ENCODE measurements around the gene MAP6.

MAP6 gene

GRCh38 chr11:75633409-75634066 is 35.3 kb downstream of the MAP6 start:
- Histone ChIP-seq H3K9ac (ENCODE audit: low read length) (no peak overlapping the region), H3F3A (ENCODE audit: insufficient read depth, low read length) (no peaks in the 10 kb centered on the region), H3K4me2 (ENCODE audit: low read length) (no peak overlapping the region), H3K4me1 (ENCODE audit: insufficient read depth, low read length, severe bottlenecking) (no peaks in the 10 kb centered on the region), H3K27me3 (ENCODE audit: insufficient read depth, low read length) (0 out of 2 replicates have a peak, but pooled peaks cover 2% of the 10 kb centered on the region), H2AFZ (ENCODE audit: low read length) (no peak overlapping the region), H3K4me3 (ENCODE audit: low read depth, low read length, poor library complexity, severe bottlenecking) (no peak overlapping the region), H3K79me2 (ENCODE audit: insufficient read depth, low read length) (no peaks in the 10 kb centered on the region), H3K9me2 (ENCODE audit: low read depth, low read length) (no peaks in the 10 kb centered on the region), H3K27ac (ENCODE audit: low read depth, low read length, poor library complexity, severe bottlenecking) (no peak overlapping the region), H3K36me3 (ENCODE audit: insufficient read depth, low read length) (no peaks in the 10 kb centered on the region), H3K9me3 (ENCODE audit: low read length) (no peaks in the 10 kb centered on the region), H4K20me1 (ENCODE audit: insufficient read depth, low read length) (no peaks in the 10 kb centered on the region)
- TF ChIP-seq EZH2 (IDR thresholded peaks at IDR 0.05; ENCODE audit: borderline replicate concordance, low read length) (no peak), CTCF (IDR thresholded peaks at IDR 0.05; ENCODE audit: low read length) (no peak)

GRCh38 chr11:75632962-75633361 is 35.9 kb downstream of the MAP6 start:
- no peak overlapping the region for H3K27ac ChIP-seq (ENCODE audit: low read depth, low read length, poor library complexity, severe bottlenecking)
- no peaks in the 10 kb centered on the region for H3F3A ChIP-seq (ENCODE audit: insufficient read depth, low read length)
- H3K36me3 ChIP-seq (ENCODE audit: insufficient read depth, low read length), result no peaks in the 10 kb centered on the region
- H3K9ac ChIP-seq (ENCODE audit: low read length), result no peak overlapping the region
- H3K4me2 ChIP-seq (ENCODE audit: low read length), result no peak overlapping the region
- no peaks in the 10 kb centered on the region for H3K9me2 ChIP-seq (ENCODE audit: low read depth, low read length)
- TF ChIP-seq CTCF (IDR thresholded peaks at IDR 0.05; ENCODE audit: low read length), result no peak
- no peak for TF ChIP-seq EZH2 (IDR thresholded peaks at IDR 0.05; ENCODE audit: borderline replicate concordance, low read length)
- no peaks in the 10 kb centered on the region for H3K79me2 ChIP-seq (ENCODE audit: insufficient read depth, low read length)
- H3K27me3 ChIP-seq (ENCODE audit: insufficient read depth, low read length), result 0 out of 2 replicates have a peak, but pooled peaks cover 2% of the 10 kb centered on the region
- no peaks in the 10 kb centered on the region for H3K4me1 ChIP-seq (ENCODE audit: insufficient read depth, low read length, severe bottlenecking)
- no peaks in the 10 kb centered on the region for H3K9me3 ChIP-seq (ENCODE audit: low read length)
- H2AFZ ChIP-seq (ENCODE audit: low read length), result no peak overlapping the region
- H3K4me3 ChIP-seq (ENCODE audit: low read depth, low read length, poor library complexity, severe bottlenecking), result no peak overlapping the region
- H4K20me1 ChIP-seq (ENCODE audit: insufficient read depth, low read length), result no peaks in the 10 kb centered on the region

GRCh38 chr11:75632450-75632849 is 36.4 kb downstream of the MAP6 start:
- no peaks in the 10 kb centered on the region for H3F3A ChIP-seq (ENCODE audit: insufficient read depth, low read length)
- H3K27me3 ChIP-seq (ENCODE audit: insufficient read depth, low read length), result 0 out of 2 replicates have a peak, but pooled peaks cover 2% of the 10 kb centered on the region
- H4K20me1 ChIP-seq (ENCODE audit: insufficient read depth, low read length), result no peaks in the 10 kb centered on the region
- H3K9me3 ChIP-seq (ENCODE audit: low read length), result no peaks in the 10 kb centered on the region
- no peak overlapping the region for H2AFZ ChIP-seq (ENCODE audit: low read length)
- no peak for TF ChIP-seq EZH2 (IDR thresholded peaks at IDR 0.05; ENCODE audit: borderline replicate concordance, low read length)
- TF ChIP-seq CTCF (IDR thresholded peaks at IDR 0.05; ENCODE audit: low read length), result no peak
- no peak overlapping the region for H3K4me2 ChIP-seq (ENCODE audit: low read length)
- no peak overlapping the region for H3K4me3 ChIP-seq (ENCODE audit: low read depth, low read length, poor library complexity, severe bottlenecking)
- H3K9me2 ChIP-seq (ENCODE audit: low read depth, low read length), result no peaks in the 10 kb centered on the region
- no peaks in the 10 kb centered on the region for H3K36me3 ChIP-seq (ENCODE audit: insufficient read depth, low read length)
- no peaks in the 10 kb centered on the region for H3K4me1 ChIP-seq (ENCODE audit: insufficient read depth, low read length, severe bottlenecking)
- no peak overlapping the region for H3K27ac ChIP-seq (ENCODE audit: low read depth, low read length, poor library complexity, severe bottlenecking)
- no peaks in the 10 kb centered on the region for H3K79me2 ChIP-seq (ENCODE audit: insufficient read depth, low read length)
- no peak overlapping the region for H3K9ac ChIP-seq (ENCODE audit: low read length)

Measured in OCI-LY1 (cell line).